ENCODE measurements around the gene SDCCAG8. TPM values are rescaled to one million over a fixed set of nuclear protein-coding genes. Genes with fewer than 3 reads are reported as not detected.

SDCCAG8 gene
- total RNA-seq, 1 donor from 2014 or later, result 70.4 TPM

GRCh38 chr1:243501002-243501401 lies 245.2 kb downstream of the SDCCAG8 start:
- intact Hi-C loops (cut with DNase I), result no loop called here
- no peak for ATAC-seq
- no peak for DNase-seq (ENCODE audit: low spot score)

GRCh38 chr1:243503155-243503554 lies 247.3 kb downstream of the SDCCAG8 start:
- intact Hi-C loops (cut with DNase I), result no loop called here
- DNase-seq (ENCODE audit: low spot score), result no peak
- ATAC-seq, result no peak

GRCh38 chr1:243505986-243506689 lies 250.3 kb downstream of the SDCCAG8 start:
- no peak for DNase-seq (ENCODE audit: low spot score)
- intact Hi-C loops (cut with DNase I), result no loop called here
- peak; percentile 29 for ATAC-seq

- no peak for DNase-seq (ENCODE audit: low spot score)
Observed at GRCh38 chr1:243507001-243507671, 251.3 kb downstream of the SDCCAG8 start.

GRCh38 chr1:243507672-243508302 lies 251.9 kb downstream of the SDCCAG8 start:
- DNase-seq (ENCODE audit: low spot score), result no peak
- intact Hi-C loops (cut with DNase I), result no loop called here
- ATAC-seq, result no peak

More at GRCh38 chr1:243507001-243507671, 251.3 kb downstream of the SDCCAG8 start:
- intact Hi-C loops (cut with DNase I), result no loop called here
- ATAC-seq, result no peak

GRCh38 chr1:243508303-243508713 lies 252.5 kb downstream of the SDCCAG8 start:
- DNase-seq (ENCODE audit: low spot score) (no peak), ATAC-seq (no peak)
- intact Hi-C loops (cut with DNase I), result no loop called here

- ATAC-seq, result no peak
- intact Hi-C loops (cut with DNase I), result no loop called here
- no peak for DNase-seq (ENCODE audit: low spot score)
Observed at GRCh38 chr1:243508943-243509342, 253.1 kb downstream of the SDCCAG8 start.

- no peak for DNase-seq (ENCODE audit: low spot score)
- ATAC-seq, result no peak
- intact Hi-C loops (cut with DNase I), result no loop called here
Observed at GRCh38 chr1:243510928-243511327, 255.1 kb downstream of the SDCCAG8 start.

- DNase-seq (ENCODE audit: low spot score) (no peak), ATAC-seq (no peak)
- intact Hi-C loops (cut with DNase I), result no loop called here
Observed at GRCh38 chr1:243513726-243514491, 258.1 kb downstream of the SDCCAG8 start.

GRCh38 chr1:243514927-243515326 lies 259.1 kb downstream of the SDCCAG8 start:
- intact Hi-C loops (cut with DNase I), result no loop called here
- DNase-seq (ENCODE audit: low spot score) (no peak), ATAC-seq (no peak)

GRCh38 chr1:243520831-243521230 lies 265.0 kb downstream of the SDCCAG8 start:
- DNase-seq (ENCODE audit: low spot score) (no peak), ATAC-seq (no peak)
- intact Hi-C loops (cut with DNase I), result no loop called here

- intact Hi-C loops (cut with DNase I), result no loop called here
- no peak for DNase-seq (ENCODE audit: low spot score)
Observed at GRCh38 chr1:243523766-243524165, 267.9 kb downstream of the SDCCAG8 start.

GRCh38 chr1:243525085-243525487 lies 269.2 kb downstream of the SDCCAG8 start:
- ATAC-seq, result no peak
- DNase-seq (ENCODE audit: low spot score), result no peak
- intact Hi-C loops (cut with DNase I), result no loop called here

More at GRCh38 chr1:243523766-243524165, 267.9 kb downstream of the SDCCAG8 start:
- no peak for ATAC-seq

- intact Hi-C loops (cut with DNase I), result no loop called here
- no peak for DNase-seq (ENCODE audit: low spot score)
- no peak for ATAC-seq
Observed at GRCh38 chr1:243526180-243526579, 270.3 kb downstream of the SDCCAG8 start.

GRCh38 chr1:243528459-243529121 lies 272.7 kb downstream of the SDCCAG8 start:
- ATAC-seq (no peak), DNase-seq (ENCODE audit: low spot score) (no peak)
- intact Hi-C loops (cut with DNase I), result no loop called here

GRCh38 chr1:243529512-243529911 lies 273.7 kb downstream of the SDCCAG8 start:
- no peak for DNase-seq (ENCODE audit: low spot score)
- intact Hi-C loops (cut with DNase I), result no loop called here
- no peak for ATAC-seq

- DNase-seq (ENCODE audit: low spot score), result no peak
- no peak for ATAC-seq
- intact Hi-C loops (cut with DNase I), result no loop called here
Observed at GRCh38 chr1:243535014-243535413, 279.2 kb downstream of the SDCCAG8 start.

- ATAC-seq, result no peak
Observed at GRCh38 chr1:243539636-243540035, 283.8 kb downstream of the SDCCAG8 start.

More at GRCh38 chr1:243539636-243540035, 283.8 kb downstream of the SDCCAG8 start:
- DNase-seq (ENCODE audit: low spot score), result no peak
- intact Hi-C loops (cut with DNase I), result no loop called here

Data from sciatic nerve (tissue), 2 donors.